ENCODE data around the gene RHBG.

The RHBG gene

DNA sequence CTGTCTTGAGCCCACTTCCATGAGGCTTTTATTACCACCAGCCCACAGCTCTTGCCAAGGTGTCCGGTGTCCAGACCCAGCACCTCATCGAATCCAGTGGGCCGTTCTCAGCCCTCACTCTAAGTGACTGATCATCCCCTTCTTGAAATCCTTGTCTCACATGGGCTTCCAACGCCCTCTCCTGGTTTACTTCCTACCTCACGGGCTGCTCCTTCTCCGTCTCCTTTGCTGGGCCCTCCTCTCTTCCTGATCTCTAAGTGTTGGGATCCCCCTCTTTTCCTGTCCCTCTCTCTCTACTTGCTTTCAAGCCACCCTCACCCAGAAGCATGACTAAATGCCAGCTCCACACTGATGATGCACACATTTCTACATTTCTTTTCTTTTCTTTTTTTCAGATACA is 9.0 kb upstream of the RHBG start:
- H3K4me3 ChIP-seq (ENCODE audit: low read depth, low read length): no peak overlapping the region

DNA sequence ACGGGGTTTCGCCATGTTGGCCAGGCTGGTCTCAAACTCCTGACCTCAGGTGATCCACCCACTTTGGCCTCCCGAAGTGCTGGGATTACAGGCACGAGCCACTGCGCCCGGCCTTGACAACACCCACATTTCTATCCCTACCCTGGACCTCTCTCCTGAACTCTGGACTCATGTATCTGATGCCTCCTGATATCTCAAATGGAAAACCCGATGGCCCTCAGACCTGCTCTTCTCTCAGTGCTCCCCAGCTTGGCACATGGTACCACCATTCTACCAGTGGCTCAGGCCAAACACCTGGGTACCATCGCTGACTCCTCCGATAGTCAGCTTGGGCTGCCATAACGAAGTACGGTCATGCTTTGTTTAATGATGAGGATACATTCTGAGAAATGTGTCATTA is 8.5 kb upstream of the RHBG start:
- no peak overlapping the region for H3K4me3 ChIP-seq (ENCODE audit: low read depth, low read length)

DNA sequence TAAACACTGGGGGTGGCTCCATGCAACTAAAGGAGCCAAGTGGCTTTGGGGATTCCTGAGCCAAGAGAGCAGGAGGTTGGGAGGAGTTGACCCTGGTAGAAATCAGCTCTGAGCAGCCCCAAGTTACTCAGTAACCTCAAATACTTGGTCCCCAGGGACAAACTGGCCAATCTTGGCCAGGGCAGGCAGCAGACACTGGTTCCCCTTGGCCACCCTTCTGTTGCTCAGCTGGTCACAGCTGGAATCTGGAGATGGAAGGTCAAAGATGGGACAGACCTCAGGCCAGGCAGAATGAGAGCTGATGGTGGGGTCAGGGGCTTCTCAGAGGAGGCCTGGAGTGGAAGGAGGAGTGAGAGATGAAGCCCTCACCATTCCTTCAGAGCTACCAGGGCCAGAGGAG is 3.3 kb upstream of the RHBG start:
- H3K4me3 ChIP-seq (ENCODE audit: low read depth, low read length): no peak overlapping the region

DNA sequence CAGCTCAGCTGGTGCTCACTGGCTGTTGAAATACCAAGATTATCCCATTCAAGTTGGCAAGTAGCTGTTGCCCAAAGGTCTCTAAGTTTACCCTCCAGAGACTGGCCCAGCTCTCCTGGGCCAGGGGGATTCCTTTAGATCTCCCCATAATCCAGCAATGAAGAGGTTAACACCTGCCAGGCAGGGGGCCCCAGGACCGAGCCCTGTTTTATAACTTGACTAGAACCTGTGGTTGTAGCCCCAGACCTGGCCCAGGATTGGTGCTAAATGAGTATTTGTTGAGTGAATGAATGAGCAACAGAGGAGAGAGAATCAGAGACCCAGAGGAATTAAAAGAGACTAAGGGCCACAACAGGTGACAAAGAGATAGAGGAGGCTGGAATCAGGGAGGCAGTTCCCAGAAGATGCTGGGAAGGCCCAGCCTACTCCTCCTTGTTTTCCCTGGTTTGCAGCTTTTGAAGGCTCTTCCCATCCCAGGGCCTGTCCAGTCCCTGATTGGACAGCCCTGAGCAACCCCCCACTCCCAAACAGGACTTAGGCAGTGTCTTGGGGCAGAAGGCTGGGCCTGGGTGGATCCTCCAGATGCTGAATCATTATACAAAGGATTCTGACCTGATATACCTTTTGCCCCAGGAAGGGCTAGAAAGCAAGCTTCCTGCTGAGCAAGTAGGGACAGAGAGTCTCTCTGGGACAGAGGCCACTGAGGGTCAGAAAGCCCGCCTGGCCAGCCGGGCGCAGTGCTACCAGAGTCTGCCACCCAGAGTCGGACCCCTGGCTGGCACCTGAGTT is 2.4 kb upstream of the RHBG start:
- no peak overlapping the region for H3K4me3 ChIP-seq (ENCODE audit: low read depth, low read length)

DNA sequence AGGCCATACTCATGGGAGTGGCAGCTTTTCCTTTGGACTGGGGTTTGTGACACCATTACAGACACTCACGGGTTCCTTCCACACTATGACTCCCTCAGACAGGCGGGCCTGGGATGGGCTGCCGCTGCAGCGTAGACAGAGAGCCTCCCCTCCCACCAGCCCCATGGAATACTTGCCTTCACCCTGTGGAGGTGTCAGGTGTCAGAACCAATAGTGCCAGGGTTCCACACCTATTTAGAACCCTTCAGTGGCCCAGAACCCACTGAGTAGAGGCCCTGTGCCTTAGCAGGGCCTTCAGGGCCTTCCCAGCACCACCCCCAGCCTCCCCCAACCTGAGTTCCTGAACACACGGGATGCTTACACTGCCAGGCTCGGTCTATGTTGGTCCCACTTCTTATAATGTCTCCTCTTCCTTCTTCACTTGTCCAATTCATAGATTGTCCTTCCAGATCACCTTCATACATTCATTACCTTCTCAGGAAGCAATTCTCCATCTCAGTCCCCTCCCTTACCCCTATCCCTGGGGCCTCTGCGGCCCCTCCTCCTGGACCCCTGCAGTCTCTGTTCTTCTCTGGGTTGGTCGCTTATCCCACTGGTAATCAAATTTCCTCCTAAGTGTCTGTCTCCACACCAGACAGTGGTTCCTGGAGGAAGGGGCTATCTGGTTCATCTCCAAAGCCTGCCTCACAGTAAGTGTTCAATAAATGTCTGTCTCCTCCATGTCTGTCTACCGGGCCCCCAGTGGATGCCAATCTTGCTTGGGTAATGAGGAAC is 1.4 kb upstream of the RHBG start:
- no peak overlapping the region for H3K4me3 ChIP-seq (ENCODE audit: low read depth, low read length)

DNA sequence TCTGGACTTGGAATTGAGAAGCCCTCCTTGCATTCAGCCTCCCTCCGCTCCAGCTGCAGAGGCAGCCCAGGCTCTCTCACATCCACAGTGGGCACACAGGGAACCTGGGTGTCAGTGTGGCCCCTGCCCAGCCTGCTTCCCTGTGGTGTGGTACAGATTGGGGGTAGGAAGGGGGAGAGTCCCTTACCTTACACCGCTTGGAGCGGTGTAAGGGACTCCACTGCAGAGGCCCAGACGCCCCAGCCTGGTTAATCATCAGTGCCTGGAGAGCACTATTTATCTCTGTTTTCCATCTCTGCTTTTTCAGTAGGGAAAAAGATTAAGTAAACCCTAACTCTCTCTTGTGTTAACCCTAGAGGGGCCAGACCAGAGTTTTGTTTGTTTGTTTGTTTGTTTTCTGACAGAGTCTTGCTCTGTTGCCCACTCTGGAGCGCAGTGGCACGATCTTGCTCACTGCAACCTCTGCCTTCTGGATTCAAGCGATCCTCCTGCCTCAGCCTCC is 803 bp upstream of the RHBG start:
- no peak overlapping the region for H3K4me3 ChIP-seq (ENCODE audit: low read depth, low read length)

DNA sequence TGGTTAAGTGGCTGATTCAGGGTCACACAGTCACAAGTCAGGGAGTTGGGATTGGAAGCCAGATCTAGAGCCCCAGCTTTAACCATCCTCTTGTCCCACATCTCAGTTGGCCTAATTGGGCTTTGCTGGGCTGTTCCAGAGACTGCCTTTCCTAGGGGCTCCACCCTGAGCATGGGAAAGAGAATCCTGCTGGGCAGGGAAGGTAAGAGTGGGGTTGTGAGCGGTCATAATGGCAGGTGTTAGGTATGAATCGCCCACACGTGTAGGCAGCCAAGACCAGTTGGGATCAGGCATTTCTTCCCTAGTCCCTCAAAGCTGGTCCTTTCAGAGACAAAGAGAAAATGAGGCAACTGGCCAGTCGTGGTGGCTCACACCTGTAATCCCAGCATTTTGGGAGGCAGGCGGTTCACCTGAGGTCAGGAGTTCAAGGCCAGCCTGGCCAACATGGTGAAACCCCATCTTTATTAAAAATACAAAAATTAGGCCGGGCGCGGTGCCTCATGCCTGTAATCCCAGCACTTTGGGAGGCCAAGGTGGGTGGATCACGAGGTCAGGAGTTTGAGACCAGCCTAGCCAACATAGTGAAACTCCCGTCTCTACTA is 775 bp downstream of the RHBG start:
- peak overlapping the region; percentile 52 for H3K4me3 ChIP-seq (ENCODE audit: low read depth, low read length)

DNA sequence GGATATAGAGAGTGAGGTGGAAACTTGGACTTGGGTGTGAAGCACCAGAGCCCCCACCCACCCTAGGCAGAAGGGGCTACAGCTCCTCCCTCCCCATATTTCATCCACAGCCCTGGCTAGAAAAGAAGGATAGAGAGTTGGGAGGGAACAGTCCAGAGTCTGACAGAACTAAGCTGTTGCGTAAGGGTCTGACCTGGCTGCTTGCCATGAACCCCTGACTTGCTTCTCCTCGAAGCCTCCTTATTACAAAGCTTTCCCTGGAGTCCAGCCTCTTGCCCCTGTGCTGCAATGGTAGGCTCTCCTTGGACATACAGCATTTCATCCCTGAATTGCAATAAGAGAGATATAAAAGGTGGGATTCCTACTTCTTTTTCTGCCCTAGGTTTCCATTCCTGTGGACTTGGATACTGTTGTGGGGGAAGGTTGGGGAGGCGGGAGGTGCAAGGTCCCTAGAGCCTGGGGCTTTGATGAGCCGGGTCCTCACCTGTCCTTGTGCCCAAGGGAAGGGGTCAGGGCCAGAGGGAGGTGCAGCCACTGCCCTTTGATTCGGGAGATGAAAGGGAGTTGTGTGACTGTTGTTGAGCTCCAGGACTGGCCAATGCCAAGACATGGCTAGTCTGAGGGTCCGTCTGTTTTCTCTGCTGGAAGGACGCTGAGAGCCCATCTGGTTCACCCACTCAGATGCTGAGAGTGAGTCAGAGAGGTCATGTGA is 2.7 kb downstream of the RHBG start:
- no peak overlapping the region for H3K4me3 ChIP-seq (ENCODE audit: low read depth, low read length)

DNA sequence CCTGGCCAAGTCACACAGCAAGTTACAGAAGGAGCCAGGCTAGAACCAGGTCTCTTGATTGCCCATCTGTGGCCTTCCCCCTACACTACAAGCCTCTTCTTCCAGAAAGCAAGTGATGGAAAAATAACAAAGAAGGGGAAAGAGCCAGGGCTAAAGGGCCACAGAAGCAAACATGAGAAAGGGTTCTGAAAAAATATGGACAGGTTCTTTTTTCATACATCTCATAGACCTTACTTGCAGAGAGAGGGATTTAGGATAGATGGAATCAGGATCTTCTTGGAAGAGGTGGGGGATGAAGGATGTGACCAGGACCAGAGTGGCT is 3.2 kb downstream of the RHBG start:
- H3K4me3 ChIP-seq (ENCODE audit: low read depth, low read length): no peak overlapping the region

DNA sequence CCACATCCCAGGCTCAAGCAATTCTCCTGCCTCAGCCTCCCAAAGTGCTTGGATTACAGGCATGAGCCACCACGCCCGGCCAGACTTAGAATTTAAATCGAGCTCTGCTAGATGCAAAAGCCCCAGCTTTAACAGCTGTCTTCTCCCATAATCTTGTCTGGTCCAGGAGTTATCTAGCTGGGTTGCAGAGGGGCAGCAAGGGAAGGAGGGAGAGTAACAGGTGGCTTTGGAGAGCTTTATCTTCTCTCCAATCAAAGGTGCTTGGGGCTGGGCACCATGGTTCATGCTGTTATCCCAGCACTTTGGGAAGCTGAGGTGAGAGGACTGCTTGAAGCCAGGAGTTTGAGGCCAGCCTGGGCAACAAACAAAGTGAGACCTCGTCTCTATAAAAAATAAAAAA is 3.9 kb downstream of the RHBG start:
- no peak overlapping the region for H3K4me3 ChIP-seq (ENCODE audit: low read depth, low read length)

DNA sequence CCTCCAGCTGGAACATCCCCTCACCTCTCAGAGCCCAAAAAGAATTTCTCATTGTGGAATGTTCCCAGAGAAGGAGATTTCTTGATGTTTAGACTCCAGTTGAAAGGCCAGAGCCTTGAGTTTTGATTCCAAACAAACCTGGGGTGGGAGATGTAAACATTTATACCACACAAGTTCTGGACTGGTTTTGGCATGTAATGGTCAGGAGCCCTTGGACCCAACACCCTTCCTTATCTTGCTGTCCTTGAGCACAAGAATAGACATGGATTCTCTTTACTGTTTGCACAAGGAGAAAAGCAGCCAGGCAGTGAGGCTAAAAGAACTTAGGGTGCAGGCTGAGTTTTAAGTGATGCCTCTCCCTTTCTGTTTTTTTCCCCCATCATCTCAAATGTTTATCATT is 4.5 kb downstream of the RHBG start:
- no peak overlapping the region for H3K4me3 ChIP-seq (ENCODE audit: low read depth, low read length)

DNA sequence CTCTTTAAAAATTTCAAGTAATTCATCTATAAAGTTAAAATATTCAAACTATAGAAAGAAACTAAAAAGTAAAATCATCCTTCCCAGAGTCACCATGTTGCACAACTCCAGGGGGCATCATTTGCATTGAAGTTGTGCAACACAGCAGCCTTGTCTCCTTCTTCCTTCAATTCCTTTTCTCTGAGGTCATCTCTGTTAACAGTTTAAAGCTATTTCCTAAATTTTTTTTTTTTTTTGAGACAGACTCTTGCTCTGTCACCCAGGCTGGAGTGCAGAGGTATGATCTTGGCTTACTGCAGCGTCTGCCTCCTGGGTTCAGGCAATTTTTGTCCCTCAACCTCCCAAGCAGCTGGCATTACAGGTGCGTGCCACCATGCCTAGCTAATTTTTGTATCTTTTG is 7.1 kb downstream of the RHBG start:
- H3K4me3 ChIP-seq (ENCODE audit: low read depth, low read length): no peak overlapping the region

DNA sequence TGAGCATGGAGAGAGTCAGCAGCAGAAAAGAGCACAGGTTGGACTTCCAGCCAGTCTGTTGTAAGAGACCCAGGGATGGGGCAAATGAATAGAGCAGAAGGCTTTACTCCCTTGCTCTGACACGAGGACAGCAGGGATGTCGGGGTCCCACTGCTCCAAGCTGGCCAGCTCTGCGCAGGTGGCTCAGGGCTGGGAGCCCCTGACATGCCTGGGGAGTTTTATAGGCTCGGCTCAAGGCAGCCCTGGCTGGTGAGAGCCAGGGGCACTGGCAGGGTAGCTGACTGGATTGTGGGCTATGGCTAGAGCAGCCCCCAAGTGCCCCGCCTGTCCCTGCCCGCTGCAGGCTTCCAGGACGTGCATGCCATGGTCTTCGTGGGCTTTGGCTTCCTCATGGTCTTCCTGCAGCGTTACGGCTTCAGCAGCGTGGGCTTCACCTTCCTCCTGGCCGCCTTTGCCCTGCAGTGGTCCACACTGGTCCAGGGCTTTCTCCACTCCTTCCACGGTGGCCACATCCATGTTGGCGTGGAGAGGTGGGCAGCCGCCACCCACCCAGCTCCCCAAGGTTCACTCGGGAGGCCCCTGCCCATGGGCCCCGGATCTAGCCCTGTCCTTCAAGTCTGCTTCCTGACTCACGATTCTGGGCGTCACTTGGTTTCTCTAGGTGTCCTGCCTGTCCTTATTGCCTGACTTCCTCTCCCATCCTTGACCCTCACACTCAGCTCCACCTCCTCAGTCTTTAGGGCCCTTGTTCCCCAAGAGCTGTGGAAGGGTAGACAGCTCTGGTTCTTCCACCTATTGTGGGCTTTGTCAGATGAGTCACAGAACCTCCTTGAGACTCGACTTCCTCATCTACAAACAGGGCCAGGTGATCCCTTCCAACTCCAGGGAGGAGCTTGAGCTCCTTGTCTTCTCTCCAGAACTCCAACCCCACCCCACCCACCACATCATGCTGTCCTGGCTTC is 8.2 kb downstream of the RHBG start:
- H3K4me3 ChIP-seq (ENCODE audit: low read depth, low read length): no peak overlapping the region

DNA sequence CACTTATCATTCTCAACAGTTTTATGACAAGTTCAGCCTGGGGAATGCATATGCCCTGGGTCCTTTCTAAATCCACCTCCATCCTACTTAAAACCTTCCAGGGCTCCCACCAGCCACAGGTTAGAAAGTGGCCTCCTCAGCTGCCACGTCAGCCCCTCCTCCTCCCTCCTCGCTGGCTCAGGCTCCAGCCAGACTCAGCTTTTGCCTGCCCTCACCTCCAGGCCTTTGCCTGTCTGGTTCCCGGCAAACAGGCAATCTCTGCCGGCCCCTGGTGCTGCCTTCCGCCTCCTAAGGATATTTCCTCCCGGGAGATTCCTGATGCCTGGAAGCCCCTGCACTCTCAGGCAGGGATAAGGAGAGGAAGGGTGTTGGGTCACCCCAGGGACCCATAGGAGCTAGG is 9.5 kb downstream of the RHBG start:
- H3K4me3 ChIP-seq (ENCODE audit: low read depth, low read length): no peak overlapping the region

DNA sequence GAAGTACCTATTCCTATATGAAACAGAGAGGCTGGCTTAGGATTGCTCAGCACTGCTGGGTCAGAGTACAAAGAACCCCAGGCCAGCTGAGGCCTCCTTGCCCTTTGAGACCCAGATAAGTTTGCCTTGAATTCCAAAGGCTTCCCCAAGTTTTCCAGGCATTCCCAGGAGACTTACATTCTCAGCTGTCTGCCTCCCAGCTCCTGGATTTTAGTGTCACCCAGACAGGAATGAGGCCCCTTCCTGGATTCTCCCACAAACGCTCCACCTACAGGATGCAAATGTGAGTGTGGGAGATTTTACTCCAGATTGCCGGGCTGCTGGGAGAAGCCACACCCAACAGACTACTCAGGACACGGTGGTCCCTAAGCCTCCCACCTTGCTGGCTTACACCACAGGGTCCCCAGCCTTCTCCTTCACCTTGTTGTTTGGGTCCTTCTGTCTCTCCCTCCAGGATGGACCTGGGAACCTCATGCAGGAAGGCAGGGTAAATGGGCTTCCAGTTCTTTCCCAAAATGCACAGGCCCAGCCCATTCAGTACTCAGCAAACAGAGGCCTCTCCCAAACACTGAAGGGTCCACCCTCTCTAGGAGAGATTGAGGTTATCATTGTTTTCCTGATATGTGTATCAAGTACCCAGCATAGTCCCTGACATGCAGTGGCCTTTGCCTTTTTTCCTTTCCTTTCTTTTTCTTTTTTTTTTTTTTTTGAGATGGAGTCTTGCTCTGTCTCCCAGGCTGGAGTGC is 10.6 kb downstream of the RHBG start:
- H3K4me3 ChIP-seq (ENCODE audit: low read depth, low read length): no peak overlapping the region

DNA sequence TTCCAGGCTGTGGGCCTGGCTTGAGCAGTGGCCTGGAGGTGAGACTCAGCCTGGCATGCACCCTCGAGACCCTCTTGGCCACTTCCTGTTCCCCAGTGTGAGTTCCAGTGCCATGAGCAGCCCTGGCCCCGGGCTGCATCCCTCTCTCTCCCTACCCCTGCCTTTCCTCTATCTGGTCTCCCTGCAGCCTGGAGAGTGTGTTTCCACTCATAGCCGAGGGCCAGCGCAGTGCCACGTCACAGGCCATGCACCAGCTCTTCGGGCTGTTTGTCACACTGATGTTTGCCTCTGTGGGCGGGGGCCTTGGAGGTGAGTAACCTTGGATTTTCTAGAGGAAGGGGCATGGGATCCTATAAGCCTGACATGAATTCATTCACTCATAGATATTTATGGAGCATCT is 13.6 kb downstream of the RHBG start:
- no peak overlapping the region for H3K4me3 ChIP-seq (ENCODE audit: low read depth, low read length)

DNA sequence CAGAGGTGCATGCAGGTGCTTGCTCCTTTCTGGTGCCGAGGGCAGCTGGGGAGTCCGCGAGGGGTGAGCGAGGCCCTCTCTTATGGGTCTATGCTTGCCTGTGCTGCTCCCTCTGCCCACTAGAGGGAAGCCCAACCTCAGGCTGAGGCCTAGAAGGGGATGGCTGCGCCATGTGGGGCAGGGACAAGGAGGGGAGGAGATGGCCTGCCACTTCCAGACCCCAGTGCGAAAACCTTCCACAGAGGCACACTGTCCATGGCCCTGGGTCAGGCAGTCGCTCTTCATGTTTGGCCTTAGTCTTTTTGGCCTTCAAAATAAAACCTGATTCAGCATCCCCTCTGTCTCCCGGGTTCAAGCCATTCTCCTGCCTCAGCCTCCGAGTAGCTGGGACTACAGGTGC is 14.0 kb downstream of the RHBG start:
- H3K4me3 ChIP-seq (ENCODE audit: low read depth, low read length): no peak overlapping the region

DNA sequence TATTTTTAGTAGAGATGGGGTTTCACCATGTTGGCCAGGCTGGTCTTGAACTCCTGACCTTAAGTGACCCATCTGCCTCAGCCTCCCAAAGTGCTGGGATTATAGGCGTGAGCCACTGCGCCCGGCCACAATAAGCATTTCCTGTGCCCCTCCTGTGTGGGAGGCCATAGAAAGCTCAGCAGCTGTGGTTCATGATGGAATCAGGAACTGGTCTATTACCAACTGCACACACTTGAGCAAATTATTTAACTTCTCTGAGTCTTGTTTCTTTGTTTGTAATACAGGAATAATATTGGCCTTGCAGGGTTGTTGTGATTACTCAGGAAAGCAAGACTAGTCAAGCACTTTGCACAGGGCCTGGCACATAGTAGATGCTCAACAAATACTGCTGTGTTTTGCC is 15.0 kb downstream of the RHBG start:
- H3K4me3 ChIP-seq (ENCODE audit: low read depth, low read length): no peak overlapping the region

DNA sequence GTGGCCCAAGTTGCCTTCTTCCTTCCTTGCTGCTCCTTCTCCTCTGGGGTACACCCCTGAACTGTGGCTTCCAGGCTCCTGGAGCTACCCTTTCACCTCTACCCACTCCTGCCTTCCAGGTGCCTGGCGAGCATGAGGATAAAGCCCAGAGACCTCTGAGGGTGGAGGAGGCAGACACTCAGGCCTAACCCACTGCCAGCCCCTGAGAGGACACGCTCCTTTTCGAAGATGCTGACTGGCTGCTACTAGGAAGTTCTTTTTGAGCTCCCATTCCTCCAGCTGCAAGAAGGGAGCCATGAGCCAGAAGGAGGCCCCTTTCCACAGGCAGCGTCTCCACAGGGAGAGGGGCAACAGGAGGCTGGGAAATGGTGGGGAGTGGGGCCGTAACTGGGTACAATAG is 15.6 kb downstream of the RHBG start:
- H3K4me3 ChIP-seq (ENCODE audit: low read depth, low read length): no peak overlapping the region
